Activated CD4-positive, alpha-beta T cell treated with anti-CD3 and anti-CD28 coated beads, Interleukin-2, amount 50 U/mL, for 48 hours (primary cell): ENCODE data around the gene KIAA0586.
"Not testable (repeated sequence)": the region's sequence is repeated elsewhere in the genome, so short reads cannot be mapped to it uniquely, and the experiment has no call there.

Experiments used
- DNase-seq, 2 experiments: peaks; one replicate each; pipeline ENCODE4 v3.0.0-alpha.2; 2020

KIAA0586 gene

GRCh38 chr14:58553959-58554358 is 126.4 kb downstream of the KIAA0586 start:
- no peak for DNase-seq

GRCh38 chr14:58555647-58556046 is 128.1 kb downstream of the KIAA0586 start:
- no peak for DNase-seq

- DNase-seq, result no peak
These were observed 129.7 kb downstream of the KIAA0586 start for GRCh38 chr14:58557242-58557641.

- DNase-seq, result no peak
These were observed 132.7 kb downstream of the KIAA0586 start for GRCh38 chr14:58560208-58560607.

- DNase-seq, result no peak
These were observed 134.6 kb downstream of the KIAA0586 start for GRCh38 chr14:58562141-58562540.

- no peak for DNase-seq
These were observed 136.5 kb downstream of the KIAA0586 start for GRCh38 chr14:58563978-58564377.

GRCh38 chr14:58565832-58566231 is 138.3 kb downstream of the KIAA0586 start:
- no peak for DNase-seq

- no peak for DNase-seq
These were observed 139.5 kb downstream of the KIAA0586 start for GRCh38 chr14:58566979-58567378.

- DNase-seq, result no peak
These were observed 140.8 kb downstream of the KIAA0586 start for GRCh38 chr14:58568322-58568721.

- no peak for DNase-seq
These were observed 143.7 kb downstream of the KIAA0586 start for GRCh38 chr14:58571256-58571655.

GRCh38 chr14:58571769-58572472 is 144.4 kb downstream of the KIAA0586 start:
- peak; percentile 63 to 71 for DNase-seq

- no peak for DNase-seq
These were observed 144.9 kb downstream of the KIAA0586 start for GRCh38 chr14:58572473-58572853.

- DNase-seq, result no peak
These were observed 145.3 kb downstream of the KIAA0586 start for GRCh38 chr14:58572863-58573262.

- DNase-seq, result no peak
These were observed 147.1 kb downstream of the KIAA0586 start for GRCh38 chr14:58574623-58575022.

GRCh38 chr14:58575956-58576355 is 148.4 kb downstream of the KIAA0586 start:
- no peak for DNase-seq

GRCh38 chr14:58580035-58580434 is 152.5 kb downstream of the KIAA0586 start:
- not testable (repeated sequence) for DNase-seq

GRCh38 chr14:58581389-58581788 is 153.9 kb downstream of the KIAA0586 start:
- not testable (repeated sequence) for DNase-seq

GRCh38 chr14:58584383-58584782 is 156.9 kb downstream of the KIAA0586 start:
- no peak for DNase-seq

- DNase-seq, result no peak
These were observed 159.8 kb downstream of the KIAA0586 start for GRCh38 chr14:58587271-58587670.

- not testable (repeated sequence) for DNase-seq
These were observed 160.8 kb downstream of the KIAA0586 start for GRCh38 chr14:58588321-58588720.

GRCh38 chr14:58593977-58594376 is 166.5 kb downstream of the KIAA0586 start:
- DNase-seq, result no peak

GRCh38 chr14:58597041-58597440 is 169.5 kb downstream of the KIAA0586 start:
- no peak for DNase-seq

GRCh38 chr14:58598028-58598803 is 170.7 kb downstream of the KIAA0586 start:
- no peak for DNase-seq

- DNase-seq, result no peak
These were observed 171.4 kb downstream of the KIAA0586 start for GRCh38 chr14:58598804-58599525.
